HPDE6-E6E7 (cell line): Measurements from ENCODE around the gene SNX9.

Experiments used
- DNase-seq: peaks from one replicate; pipeline ENCODE4 v3.0.0; 2011; ENCODE audit warnings: missing footprints; ENCODE audit errors: extremely low spot score

Gene SNX9

GRCh38 chr6:157859775-157860504 lies 36.9 kb downstream of the SNX9 start:
- no peak for DNase-seq

DNA sequence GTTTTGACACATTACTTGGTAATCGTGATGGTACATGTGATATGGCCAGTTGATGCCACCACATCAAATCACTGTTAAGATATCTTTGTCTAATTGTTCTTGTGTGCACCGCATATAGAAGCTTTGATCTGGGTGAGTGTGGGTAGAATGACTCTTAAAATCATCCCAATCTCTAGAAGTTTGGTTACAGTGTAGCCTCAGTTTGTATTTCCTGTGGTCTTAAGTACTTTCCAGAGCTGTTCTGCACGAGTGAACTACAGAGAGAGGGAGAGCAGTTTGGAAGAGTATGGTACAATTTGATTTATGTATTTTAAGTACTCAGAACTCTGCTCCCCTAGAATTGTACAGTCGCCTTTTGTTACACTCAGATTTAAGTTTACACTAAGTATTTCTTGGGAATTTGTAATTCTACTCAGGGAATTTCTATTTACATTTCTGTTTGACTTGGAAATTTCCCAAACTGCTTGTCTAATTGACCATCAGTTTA lies 37.5 kb downstream of the SNX9 start:
- DNase-seq: no peak

- DNase-seq: no peak
Observed at GRCh38 chr6:157861184-157861583, 38.1 kb downstream of the SNX9 start.

DNA sequence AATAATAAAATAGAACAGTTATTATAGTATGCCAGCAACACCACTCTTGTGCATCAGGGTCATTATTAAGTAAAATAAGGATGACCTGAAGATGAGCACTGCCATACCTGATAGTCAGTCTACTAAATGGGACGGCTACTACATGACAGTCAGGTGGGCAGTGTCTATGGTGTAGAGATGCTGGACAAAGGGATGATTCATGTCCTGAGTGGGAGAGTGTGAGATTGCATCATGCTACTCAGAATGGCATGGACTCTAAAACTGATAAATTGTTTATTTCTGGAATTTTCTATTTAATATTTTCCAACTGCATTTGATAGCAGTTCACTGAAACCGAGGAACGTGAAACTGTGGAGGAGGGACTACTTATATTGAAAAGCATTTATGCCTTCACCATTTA lies 38.8 kb downstream of the SNX9 start:
- DNase-seq: no peak

DNA sequence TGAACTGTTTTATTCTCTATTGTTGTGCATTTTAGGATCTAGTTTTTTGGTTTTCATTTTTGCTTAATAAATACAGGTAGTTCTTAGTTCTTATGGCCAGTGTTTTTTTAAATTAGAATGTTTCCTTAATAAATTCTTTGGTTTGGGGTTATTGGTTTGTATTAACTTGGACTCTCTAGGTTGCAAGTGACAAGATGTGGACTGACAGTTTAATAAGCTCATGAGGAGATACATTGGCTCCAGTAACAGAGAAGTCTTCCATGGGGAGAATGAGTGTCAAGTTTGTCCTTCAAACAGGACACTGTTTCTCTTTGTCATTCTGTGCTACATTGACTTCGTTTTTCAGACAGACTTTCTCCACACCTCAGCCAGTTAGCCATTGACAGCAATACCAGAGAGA lies 39.7 kb downstream of the SNX9 start:
- DNase-seq: no peak

GRCh38 chr6:157864185-157864761 lies 41.2 kb downstream of the SNX9 start:
- DNase-seq: no peak

GRCh38 chr6:157865249-157865648 lies 42.2 kb downstream of the SNX9 start:
- DNase-seq: no peak

GRCh38 chr6:157867155-157867559 lies 44.1 kb downstream of the SNX9 start:
- DNase-seq: peak; percentile 22

GRCh38 chr6:157867981-157868380 lies 44.9 kb downstream of the SNX9 start:
- DNase-seq: no peak

GRCh38 chr6:157868835-157869234 lies 45.8 kb downstream of the SNX9 start:
- no peak for DNase-seq

DNA sequence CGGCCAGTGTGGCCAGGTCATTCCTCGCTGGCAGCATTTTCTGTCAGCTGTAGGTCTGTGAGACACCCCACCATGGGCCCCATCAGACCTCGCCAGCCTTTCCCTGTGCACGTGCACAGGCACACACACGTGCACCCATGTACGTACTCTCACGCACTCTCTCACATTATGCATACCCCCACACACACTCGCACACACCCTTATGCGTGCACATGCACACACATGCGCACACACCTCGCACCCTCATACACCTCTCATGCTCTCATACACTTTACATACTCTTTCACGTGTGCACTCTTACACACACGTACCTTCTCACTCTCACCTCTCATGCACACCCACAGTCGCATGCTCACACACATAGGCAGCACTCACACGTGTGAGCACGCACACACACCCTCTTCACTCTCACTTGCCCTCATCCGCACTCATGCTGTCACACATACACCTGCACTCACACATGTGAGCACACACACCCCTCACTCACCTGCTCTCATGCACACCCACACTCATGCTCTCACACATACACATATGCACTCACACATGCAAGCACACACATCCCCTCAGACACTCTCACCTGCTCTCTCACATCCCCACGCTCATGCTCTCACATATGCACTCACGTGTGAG lies 46.7 kb downstream of the SNX9 start:
- DNase-seq: no peak

- peak; percentile 66 for DNase-seq
Observed at GRCh38 chr6:157873735-157874344, 50.8 kb downstream of the SNX9 start.

DNA sequence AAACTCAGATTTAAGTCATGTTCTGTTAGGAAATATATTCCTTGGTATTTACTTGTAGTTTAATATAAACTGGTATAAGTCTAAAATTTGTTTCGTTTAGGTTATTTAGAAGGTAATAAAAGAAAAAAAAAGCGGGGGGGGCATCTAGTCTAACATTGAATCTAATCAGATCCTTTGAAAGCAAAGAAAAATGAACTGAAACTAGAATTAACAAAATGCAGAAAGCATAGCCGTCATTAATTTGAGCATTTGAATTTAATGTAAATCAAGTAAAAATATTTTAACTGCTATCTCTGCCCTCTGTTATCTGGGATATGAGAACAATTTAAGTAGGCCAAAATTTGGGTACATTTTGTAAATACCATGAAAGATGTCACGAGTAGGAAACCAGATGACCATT lies 54.1 kb downstream of the SNX9 start:
- no peak for DNase-seq

- no peak for DNase-seq
Observed at GRCh38 chr6:157877573-157878438, 54.8 kb downstream of the SNX9 start.

GRCh38 chr6:157879034-157879872 lies 56.2 kb downstream of the SNX9 start:
- DNase-seq: no peak

GRCh38 chr6:157879873-157880254 lies 56.8 kb downstream of the SNX9 start:
- DNase-seq: no peak

DNA sequence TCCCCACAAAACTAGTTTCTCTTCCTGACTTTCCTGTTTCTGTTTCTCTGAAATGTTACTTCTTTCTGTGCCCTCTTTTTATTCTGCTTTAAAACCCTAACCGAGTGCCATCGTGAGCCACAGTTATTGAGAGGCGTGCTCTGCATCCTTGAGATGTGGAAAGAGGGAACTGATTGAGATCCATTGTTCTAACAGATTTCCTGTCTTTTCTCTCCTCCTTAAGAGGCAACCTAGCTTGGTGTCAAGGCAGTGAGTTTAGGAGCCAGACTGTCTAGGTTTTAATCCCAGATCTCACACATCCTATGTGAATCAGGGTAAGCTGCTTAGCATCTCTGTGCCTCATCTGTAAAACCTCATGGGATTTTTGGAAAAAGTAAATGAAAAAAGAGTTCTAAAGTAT lies 57.5 kb downstream of the SNX9 start:
- no peak for DNase-seq

GRCh38 chr6:157881342-157881741 lies 58.3 kb downstream of the SNX9 start:
- no peak for DNase-seq

GRCh38 chr6:157884756-157885155 lies 61.7 kb downstream of the SNX9 start:
- no peak for DNase-seq

- no peak for DNase-seq
Observed at GRCh38 chr6:157885211-157885788, 62.3 kb downstream of the SNX9 start.
